Activated naive CD8-positive, alpha-beta T cell treated with anti-CD3 and anti-CD28 coated beads, Interleukin-2, amount 50 U/mL, for 16 hours (primary cell): Measurements from ENCODE around the gene EAF1.
"Not testable (repeated sequence)": the region's sequence is repeated elsewhere in the genome, so short reads cannot be mapped to it uniquely, and the experiment has no call there.

Experiments
- DNase-seq: peaks from one replicate; pipeline ENCODE4 v3.0.0-alpha.2; 2020; ENCODE audit warnings: low read depth, low spot score

The EAF1 gene

DNA sequence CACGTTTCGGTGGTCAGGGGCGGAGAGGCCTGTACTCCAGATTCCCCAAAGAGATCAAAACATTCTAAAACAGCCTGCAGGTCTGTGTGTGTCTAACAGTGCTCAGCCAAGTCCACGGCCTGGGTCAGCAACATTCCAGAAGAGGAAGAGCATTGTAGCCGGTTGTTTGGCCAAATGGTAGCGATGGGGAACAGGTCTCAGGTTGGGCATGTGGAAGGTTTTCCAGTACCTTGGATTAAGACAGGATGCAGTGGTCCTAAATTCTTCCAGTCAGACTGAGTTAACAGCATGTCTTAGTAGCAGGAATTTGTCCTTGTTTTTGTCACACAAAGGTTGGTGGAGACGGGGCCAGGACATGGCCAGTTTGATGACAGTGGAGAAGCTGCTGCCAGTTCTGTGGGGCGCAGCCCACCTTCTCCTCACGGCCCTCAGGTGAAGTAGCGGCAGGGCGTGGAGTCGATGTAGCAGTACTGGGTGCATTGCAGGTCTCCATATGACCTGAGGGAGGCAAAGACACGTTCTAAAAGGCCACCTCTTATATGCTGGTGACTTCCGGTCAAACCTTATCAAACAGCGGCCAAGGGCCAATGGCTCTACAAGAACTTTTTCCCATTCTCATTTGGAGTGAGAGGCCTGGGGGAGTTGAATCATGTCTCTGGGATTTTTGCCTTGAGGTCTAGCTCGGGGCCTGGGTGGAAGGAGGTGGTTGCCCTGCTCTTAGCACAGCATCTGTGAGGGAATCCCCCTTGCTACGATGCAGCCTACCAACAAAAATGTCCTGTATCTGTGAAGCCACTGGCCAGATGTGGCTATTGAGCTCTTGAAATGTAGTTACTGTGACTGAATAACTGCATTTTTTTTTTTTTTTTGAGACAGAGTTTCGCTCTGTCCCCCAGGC lies 24.1 kb downstream of the EAF1 start:
- DNase-seq, result no peak

DNA sequence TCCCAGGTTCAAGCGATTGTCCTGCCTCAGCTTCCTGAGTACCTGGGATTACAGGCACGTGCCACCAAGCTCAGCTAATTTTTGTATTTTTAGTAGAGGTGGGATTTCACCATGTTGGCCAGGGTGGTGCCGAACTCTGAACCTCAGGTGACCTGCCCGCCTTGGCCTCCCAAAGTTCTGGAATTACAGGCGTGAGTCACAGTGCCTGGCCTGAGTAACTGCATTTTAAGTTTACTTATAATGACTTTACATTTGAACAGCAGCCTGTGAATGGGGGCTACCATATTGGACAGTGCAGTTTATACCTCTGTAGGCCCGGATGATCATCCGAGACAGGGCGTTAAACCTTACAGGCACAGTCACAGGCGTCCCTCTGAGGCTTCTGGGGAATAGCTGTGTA lies 24.8 kb downstream of the EAF1 start:
- DNase-seq, result no peak

DNA sequence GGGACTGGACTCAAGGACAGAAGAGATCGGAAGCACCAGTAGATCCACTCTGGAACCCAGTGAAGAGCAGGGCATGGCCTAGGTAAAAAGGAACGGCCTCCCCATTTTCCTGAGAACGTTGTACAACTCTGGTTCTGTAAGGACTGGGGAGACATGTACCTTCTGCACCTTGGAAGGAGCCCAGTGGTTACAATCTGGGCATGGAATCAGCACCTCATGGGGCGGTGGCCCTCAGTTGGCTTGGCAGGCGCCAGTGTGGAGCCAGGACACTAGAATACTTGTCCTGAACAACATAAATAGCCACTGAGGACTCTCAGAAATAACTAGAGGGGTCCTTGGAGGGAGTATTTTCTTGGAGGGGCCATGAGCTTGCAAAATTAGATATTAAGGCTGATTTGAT lies 25.6 kb downstream of the EAF1 start:
- DNase-seq, result no peak

DNA sequence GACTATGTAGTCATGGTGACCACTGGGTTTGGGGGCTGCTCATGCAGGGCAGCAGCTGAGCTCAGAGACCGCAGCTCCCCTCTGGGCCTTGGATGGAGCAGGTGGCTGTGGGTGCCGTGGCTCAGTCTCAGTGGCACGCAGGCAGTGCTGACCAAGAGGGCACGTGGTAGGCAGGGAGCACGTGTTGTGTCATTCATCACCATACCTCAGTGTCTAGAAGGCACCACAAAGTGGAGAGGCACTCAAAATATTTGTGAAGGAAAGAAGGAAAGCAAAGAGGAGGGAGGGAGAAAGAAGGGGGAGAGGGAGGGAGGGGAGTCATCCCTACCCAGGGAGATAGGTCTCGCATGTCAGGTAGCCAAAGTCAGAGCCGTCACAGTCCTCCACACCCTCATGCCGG lies 26.1 kb downstream of the EAF1 start:
- DNase-seq, result no peak

DNA sequence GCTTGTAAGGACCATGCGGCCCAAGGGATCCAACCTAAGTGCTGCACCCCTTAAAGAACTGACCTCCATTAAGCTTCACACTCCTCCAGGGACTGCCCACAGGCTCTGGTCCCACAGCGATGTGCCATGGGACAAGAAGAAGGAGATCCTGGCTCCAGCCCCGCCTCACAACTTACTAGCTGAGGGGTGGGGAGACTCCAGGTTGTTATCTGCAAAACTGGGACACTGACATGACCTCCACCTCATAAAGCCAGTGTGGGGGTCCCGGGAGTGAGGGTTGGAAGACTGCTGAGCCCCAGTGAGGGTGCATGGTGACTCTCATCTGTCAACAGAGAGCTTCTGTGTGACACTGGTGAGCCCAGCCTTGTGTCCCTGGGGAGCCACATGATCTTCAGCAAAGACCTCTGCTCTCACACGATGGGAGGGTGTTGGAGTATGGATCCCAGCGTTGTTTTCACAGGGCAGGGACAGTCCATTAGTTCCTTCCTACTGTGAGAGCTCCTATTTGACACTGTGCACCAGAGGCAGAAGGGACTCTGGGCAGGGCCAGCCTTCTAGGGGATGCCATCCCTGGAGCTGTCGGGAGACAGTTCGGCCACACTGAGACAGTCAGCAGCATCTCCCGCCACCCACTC lies 26.7 kb downstream of the EAF1 start:
- no peak for DNase-seq

DNA sequence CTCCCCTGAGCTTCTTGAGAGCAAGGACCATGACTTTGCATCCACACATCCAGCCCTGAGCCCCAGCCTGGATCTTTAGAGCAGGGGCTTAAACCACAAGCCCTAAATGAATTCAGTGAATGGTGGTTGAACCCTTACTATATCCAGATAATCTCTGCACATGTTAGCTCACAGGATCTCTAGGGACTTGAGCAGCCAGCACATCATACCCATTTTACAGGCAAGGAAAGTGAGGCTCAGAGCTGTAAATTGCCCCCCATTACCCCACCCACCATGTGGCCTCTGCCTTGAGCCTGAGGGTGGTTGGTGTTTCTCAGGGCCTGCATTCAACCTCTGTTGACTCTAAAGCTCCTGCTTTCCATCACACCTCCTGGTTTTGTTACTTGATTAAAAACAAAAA lies 27.6 kb downstream of the EAF1 start:
- no peak for DNase-seq

DNA sequence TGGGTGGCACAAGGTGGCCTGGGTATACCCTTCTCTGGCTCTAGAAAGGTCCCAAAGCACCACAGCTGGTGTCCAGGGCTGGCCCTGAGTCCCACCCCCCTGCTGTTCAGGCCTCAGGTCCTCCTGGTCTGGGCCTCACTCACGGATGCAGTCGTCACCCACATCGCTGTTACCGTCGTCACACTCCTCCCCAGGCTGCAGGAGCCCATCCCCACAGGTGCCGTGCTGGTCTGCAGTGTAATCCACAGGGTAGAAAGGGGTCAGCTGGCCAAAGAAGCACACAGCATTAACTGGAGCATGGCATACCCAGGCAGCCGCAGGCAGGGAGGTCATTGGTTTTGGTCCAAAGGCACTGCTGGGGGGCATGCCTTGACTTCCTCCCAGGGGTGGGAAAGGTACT lies 28.4 kb downstream of the EAF1 start:
- DNase-seq, result no peak

DNA sequence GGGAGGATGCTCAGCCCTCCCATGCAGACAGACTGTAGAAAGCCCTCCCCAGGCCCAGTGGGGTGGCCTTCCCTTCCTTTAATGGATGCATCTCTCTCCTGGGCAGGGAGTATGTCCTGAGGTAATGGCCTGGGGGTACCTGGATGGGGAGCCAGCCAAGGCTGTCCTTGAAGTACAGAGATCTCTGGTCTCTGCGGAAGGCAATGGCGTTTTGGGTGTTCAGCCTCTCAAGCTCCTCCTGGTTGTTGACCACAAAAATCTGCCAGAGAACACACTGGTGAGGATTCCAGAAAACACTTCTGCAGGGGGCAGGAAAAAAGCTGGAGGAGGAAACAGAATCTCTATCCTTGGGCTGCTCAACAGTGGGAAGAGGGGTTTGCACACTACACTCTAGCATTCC lies 28.9 kb downstream of the EAF1 start:
- DNase-seq, result no peak

DNA sequence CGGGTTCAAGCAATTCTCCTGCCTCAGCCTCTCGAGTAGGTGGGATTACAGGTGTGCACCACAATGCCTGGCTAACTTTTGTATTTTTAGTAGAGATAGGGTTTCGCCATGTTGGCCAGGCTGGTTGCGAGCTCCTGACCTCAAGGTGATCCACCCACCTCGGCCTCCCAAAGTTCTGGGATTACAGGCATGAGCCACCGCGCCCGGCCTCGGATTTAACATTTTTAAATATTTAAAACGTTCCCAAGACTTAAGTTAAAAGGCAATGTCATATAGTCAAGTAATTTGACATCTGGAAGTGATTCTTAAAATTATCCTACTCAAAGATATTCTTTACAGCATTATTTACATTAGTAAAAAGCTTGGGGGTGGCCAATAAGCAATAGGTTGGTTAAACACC lies 29.5 kb downstream of the EAF1 start:
- not testable (repeated sequence) for DNase-seq

DNA sequence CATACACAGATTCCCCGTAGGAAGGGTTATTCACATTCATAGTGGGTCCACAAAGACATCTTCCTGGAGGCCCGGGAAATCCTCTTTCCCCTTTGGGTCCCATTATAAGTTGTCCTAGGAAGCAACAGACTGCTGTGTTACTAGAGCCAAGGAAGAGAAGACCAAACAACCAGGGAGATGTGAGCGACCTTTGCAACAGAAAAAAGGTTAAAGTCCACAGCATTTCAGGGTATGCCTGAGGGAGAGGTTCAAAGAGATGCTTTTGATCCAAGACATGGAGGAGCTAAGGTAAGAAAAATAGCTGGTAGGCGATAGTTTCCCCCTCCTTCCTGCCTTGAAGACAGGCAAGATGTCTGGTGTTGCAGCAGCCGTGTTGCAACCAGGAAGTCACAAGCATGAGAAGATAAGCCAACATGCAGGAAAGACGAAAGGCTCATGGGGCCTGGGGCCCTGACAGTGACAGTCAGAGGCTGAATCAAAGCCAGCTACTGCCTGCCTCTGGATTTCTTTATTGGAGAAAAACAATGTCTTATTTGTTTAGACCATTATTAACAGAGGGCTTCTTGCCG lies 30.9 kb downstream of the EAF1 start:
- no peak for DNase-seq

DNA sequence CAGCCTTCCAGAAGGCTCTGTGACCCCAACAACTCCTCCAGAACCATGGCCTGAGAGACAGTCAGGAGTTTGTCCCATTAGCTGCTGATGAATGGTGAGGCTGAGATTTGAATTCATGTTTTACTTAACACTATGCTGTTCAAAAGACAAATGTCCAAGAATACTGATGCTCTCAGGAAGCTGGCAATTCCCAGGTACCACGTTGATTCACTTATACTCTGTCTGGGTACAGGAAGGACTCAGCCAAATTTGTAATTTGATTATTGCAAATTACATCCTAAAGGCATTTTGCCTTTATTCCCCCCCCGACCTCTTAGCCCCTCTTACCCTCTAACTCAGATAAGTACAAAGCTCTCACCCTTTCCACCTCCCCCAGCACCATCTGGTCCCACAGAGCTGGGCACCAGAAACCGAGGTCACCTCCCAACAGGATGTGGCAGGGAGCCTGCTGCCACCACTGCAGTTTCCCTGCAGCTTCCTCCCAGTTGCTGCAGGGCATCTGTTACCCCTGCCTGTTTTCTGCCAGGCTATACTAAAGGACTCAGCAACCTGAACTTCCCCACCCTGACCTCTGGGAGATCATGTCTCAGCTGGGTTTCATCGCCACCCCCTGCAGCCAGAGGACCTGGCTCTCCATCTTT lies 33.6 kb downstream of the EAF1 start:
- DNase-seq, result no peak

DNA sequence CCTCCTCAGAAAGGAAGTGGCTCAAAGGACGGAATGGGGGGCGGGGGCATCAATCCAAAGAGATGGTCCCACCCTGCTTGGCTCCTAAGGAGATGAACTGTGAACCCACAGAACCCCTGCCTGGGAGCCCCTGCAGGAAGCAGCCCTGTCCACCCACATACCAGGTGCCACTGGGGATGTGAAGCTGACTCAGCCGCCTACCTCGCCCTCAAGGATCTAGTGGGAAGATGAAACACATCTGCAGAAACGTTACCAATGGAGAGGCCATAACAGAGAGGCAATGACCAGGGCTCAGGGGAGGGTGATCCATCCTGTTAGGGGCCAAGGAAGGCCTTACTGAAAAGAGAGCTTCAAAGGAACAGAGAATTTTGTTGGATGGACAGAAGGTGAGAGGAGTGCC lies 35.1 kb downstream of the EAF1 start:
- DNase-seq, result no peak

DNA sequence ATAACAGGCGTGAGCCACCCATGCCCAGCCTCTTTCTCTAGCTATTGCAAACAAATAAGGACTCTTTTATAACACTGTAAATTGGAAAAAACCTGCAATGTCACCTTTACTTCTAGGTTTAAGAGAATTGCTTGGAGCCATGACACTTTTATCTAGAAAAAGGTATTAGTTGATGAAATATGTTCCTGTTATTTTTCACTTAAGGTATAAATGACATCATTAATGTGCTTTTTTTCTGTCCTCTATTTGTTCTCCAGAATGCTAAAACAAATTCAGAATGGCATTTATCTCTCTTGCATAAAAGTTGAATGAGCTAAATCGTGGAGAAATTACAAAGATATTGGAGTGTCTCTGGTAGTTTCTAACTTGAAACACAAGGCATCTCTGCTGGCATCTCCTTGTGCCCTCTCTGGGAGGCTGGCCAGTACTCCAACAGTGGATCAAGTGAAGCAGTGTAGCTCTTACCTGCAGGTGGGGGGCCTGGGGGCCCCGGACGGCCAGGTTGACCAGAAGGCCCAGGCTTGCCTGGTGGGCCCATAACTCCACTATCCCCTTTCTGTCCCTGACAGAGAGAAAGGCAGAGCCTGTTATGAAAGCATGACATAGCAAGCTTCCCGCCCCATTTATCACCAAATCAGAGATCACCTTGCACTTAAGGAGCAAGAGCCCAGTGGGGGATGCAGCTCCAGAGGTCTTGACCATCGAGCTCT lies 38.6 kb downstream of the EAF1 start:
- DNase-seq, result no peak

DNA sequence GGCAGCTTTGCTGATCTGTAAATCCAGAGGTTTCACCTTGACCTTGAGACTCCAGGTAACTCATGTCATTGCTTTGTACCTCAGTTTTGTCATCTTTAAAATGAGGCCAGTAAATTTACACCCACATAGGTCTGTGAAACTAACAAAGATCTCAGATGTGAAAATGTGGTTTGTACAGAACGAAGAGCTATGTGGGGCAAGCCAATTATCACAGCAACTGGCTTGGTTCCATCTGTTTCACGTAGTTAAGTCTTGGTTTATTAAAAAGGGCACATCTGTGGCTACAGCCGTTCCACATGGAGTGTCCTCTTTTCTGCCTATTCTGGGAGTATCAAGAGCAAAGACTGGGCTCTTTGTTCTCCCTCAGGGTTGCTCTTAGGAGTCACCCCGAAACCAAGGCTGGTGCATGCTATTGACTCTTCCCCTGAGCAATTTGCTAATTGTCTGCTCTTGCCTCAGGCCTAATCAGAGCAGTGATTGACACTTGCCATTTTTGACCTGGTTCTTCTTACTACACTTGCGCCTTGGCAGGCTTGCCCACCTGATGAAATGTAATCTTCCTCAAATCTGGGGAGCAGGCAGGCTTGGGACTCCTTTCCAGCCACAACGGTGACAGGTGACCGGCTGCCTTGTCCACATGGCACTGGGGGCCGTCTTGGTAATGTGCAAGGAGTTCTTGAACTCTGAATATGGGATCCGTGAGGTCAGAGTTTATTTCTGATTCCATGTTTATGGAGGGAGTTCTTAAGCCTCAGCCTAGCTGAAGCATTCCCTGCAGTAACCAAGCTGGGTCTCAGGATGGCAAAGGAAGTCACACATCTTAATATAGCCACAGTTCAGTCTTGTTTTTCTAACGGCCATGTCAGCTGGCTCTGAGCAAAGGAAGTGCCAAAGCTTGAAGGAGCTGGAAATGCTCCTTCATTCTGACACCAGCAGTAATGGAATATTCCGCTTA lies 40.1 kb downstream of the EAF1 start:
- no peak for DNase-seq

DNA sequence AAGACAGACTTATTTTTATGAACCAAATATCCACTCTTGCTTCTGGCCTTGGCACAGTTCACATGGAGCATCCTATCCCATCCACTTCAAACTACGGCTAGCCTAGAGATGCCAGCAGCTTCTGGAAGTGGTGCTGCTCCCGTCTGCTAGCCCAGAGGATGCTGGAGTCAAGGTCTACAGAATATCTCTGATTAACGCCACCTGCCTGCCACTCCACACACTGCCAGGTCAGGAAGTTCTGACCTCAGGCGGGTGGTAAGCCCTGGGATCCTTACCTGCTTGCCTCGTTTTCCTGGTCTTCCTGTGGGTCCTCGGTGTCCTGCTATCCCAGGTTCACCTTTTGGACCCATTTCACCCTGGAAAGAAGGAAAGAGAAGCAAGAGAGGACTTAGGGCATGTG lies 42.9 kb downstream of the EAF1 start:
- DNase-seq, result no peak

DNA sequence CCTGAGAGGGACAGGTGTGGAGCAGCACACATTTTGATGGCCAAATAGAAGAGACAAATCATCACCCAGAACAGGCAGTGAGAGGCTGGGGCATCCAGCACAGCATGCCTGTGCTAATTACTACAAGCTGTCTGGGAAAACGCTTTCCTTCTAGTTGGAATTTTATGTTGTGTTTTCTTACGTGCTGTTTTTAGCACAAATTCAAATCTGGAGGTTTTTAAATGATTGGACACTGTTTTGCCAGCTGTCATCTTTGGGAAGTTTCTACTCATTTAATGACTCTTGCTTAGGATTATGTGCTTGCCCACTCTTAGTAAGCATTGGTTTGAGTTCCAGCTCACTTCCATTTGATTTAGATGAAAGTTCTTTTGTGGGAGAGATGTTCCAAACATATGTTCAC lies 43.5 kb downstream of the EAF1 start:
- no peak for DNase-seq

DNA sequence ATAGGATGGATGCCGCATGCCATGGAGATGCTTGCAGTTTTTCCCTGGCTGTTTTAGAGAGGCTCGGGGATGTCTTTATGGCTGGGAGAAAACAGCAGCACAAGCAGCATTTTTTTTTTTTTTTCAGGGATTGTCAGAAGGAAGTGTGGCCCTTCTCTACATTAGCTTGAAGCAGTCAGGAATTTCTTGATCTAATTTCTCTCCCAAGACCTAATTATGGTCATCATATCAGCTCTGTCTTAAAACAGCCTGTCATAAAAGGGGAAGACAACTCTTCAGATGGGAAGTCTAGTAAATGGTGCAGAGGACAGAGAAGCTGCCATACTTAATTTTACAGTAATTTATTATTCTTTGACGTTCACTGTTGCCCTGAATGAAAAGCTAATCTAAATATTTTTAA lies 44.5 kb downstream of the EAF1 start:
- DNase-seq, result no peak

DNA sequence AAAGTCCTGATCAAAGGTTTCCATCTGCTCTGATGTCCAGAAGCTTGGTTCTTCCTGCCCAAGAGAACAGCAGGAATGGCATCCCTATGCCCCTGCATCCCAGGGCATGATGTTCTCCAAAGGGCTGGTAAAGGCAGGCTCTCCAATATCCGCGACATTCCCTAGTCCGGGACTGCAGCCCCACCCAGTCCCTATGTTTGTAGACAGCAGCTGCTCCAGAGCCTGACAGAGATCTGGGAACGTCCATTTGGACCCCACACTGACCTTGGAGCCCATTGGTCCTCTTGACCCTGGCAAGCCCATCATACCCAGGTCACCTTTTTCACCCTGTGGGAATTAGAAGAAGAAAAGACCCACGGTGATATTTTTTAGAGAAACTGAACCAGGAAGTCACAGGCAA lies 47.8 kb downstream of the EAF1 start:
- no peak for DNase-seq

DNA sequence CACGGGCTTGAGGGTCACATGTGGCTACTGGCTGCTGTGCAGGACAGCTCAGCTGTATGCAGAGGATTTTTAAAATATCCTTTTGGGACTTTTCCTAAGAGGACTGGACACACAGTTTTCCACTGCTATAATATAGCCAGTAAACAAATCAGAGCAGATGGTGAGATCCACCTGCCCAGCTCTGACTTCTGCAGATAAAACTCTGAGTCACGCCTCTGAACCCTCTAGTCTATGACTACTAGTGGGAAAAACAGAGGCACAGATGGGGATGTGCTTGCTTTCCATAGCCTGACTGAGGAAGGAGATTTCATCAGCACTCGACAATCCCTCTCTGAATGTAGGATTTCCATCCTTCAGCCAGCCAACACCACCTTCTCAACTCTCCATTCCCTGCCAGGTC lies 49.0 kb downstream of the EAF1 start:
- no peak for DNase-seq

DNA sequence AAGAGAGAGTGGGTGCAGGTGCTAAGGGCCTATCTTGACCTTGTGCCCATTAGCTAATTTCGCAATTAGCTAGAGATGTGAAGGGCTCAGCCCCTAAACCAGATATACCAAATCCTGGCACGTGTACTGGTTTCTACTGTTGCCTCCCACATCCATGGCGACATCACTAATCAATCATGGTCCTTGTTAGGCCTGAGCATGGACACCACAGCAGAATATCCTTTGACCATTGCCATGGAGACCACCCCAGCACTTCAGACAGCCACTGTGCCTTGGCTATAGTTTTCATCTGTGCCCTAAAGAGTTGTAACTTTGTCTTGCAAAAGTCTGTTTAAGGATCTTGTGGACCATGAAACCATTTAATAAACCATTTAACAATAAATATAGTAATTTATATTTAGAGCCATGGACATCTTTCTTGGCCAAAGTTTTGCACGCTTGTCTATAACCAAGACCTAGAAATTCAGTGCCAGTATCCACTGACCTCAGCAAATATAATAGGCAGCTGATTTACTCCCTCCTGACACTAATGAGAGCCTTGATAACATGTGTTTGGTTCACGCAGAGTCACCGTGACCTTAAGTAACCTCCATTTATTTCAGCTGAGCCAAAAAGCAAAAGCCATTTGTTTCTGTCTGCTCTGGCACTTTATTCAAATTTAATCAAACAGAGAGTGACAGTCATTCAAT lies 50.7 kb downstream of the EAF1 start:
- no peak for DNase-seq
